Prostate gland (tissue), 2 donors: Measurements from ENCODE around the gene KIFBP. TPM values are rescaled to one million over a fixed set of nuclear protein-coding genes. Genes with fewer than 3 reads are reported as not detected.
"Not testable (repeated sequence)": the region's sequence is repeated elsewhere in the genome, so short reads cannot be mapped to it uniquely, and the experiment has no call there.

Source experiments
- DNase-seq: peaks from one replicate; pipeline ENCODE4 v3.0.0-alpha.2; 2019; ENCODE audit warnings: low spot score
- H3K27ac ChIP-seq, 2 donors: fragments of 200-600 bp; sonication (generic); 2 replicates each; pipeline ENCODE4 v1.5.1; 2017 to 2019
- H3K27me3 ChIP-seq: fragments of 200-600 bp; sonication (generic); replicated peaks from 2 replicates; pipeline ENCODE4 v1.5.1; 2019; ENCODE audit not compliant: insufficient read depth
- H3K36me3 ChIP-seq, 2 donors: fragments of 200-600 bp; sonication (generic); 1 replicate in 1 of 2; 2 replicates in 1 of 2; pipeline versions ENCODE4 v1.5.1 to v1.8.1; 2017 to 2019
- H3K4me1 ChIP-seq: fragments of 200-600 bp; sonication (generic); replicated peaks from 2 replicates; pipeline ENCODE4 v1.5.1; 2019
- H3K4me3 ChIP-seq, 2 donors: fragments of 200-600 bp; sonication (generic); 2 replicates each; pipeline ENCODE4 v1.5.1; 2017 to 2019
- H3K9me3 ChIP-seq: fragments of 200-600 bp; sonication (generic); 2 replicates; pipeline ENCODE4 v1.5.1; 2017
- CTCF ChIP-seq, 4 experiments: fragments of 200-600 bp in 2 of 4; fragments of 450-650 bp in 2 of 4; sonication (generic) in 2 of 4; IDR thresholded peaks; 1 replicate in 3 of 4; 2 replicates in 1 of 4; pipeline ENCODE4 v1.5.1; 2016 to 2019; ENCODE audit warnings: antibody characterized with exemption in 4 of 4, mild to moderate bottlenecking in 2 of 4, moderate library complexity in 2 of 4
- POLR2A ChIP-seq: fragments of 450-650 bp; IDR thresholded peaks from one replicate; pipeline ENCODE4 v1.6.1; 2016; ENCODE audit warnings: antibody characterized with exemption, mild to moderate bottlenecking
- POLR2AphosphoS5 ChIP-seq: sonication (generic); formaldehyde crosslinking; IDR thresholded peaks from one replicate; pipeline ENCODE4 v1.6.1; 2017; ENCODE audit warnings: antibody characterized with exemption
- WGBS: methylation state at CpG from one replicate; pipeline ENCODE4 v1.1.5; 2018; 5-methylcytosine and 5-hydroxymethylcytosine counted together
- intact Hi-C: fragments of 100-400 bp; cut with DNase I; formaldehyde crosslinking; loops from one replicate; pipeline ENCODE4 v1.14.2; 2022
- total RNA-seq, 2 donors: library from RNA; depleted of rRNA; stranded (reverse); fragments of >200 nt; gene quantifications; one replicate each; pipeline ENCODE4 v1.1.0, GENCODE V29; 2016

The KIFBP gene
- total RNA-seq, 2 donors from 2014 or later: 37.3 to 46.7 TPM

DNA sequence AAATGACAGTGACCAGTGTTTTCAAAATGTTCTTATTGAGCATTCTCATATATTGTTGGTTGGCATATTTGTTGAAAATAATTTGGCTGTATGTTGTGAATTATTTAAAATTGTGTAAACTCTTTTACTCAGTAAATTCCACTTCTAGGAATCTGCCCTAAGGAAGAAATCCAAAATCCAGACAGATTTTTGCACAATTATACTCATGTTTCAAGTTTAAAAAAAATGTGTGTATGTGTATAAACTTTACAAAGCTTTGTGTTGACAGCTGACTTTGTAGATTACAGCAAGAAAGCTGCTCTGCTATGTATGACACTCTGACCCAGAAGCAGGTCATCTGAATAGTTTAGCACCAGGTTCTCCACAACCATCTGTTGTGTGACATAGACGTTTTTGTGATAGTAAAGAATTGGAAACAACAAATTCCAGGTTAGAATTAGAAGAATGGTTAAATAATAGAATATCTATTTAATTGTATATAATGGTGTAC lies 21.6 kb downstream of the KIFBP start:
- WGBS: 60% methylated on average over 1 of the region's 1 CpG
- H3K27me3 ChIP-seq: no peaks in the 10 kb centered on the region
- H3K27ac ChIP-seq: no peak overlapping the region
- H3K4me3 ChIP-seq: no peak overlapping the region
- H3K4me1 ChIP-seq: no peaks in the 10 kb centered on the region
- no peak for TF ChIP-seq POLR2AphosphoS5
- DNase-seq: no peak
- intact Hi-C loops: no loop called here
- H3K9me3 ChIP-seq: no peaks in the 10 kb centered on the region
- no peaks in the 10 kb centered on the region for H3K36me3 ChIP-seq

DNA sequence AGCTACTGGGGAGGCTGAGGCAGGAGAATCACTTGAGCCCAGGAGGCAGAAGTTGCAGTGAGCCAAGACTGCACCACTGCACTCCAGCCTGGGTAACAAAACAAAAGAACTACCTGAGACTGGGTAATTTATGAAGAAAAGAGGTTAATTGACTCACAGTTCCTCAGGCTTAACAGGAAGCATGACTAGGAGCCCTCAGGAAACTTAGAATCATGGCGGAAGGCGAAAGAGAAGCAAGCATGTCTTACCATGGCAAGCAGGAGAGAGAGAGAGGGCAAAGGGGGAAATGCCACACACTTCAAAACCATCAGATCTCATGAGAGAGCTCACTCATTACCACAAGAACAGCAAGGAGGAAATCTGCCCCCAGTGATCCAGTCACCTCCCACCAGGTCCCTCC lies 24.2 kb downstream of the KIFBP start:
- H3K4me3 ChIP-seq, H3K27ac ChIP-seq, intact Hi-C loops, H3K4me1 ChIP-seq, H3K27me3 ChIP-seq, DNase-seq, H3K9me3 ChIP-seq, H3K36me3 ChIP-seq: not testable (repeated sequence)
- WGBS: 80% methylated on average over 2 of the region's 2 CpGs

GRCh38 chr10:69014171-69014570 lies 25.6 kb downstream of the KIFBP start:
- intact Hi-C loops: no loop called here
- no peaks in the 10 kb centered on the region for H3K36me3 ChIP-seq
- no peak for DNase-seq

GRCh38 chr10:69018613-69019012 lies 30.0 kb downstream of the KIFBP start:
- no peaks in the 10 kb centered on the region for H3K36me3 ChIP-seq
- WGBS: 96% methylated on average over 3 of the region's 3 CpGs

More at GRCh38 chr10:69014171-69014570, 25.6 kb downstream of the KIFBP start:
- H3K9me3 ChIP-seq: no peaks in the 10 kb centered on the region
- H3K27me3 ChIP-seq: no peaks in the 10 kb centered on the region
- no peaks in the 10 kb centered on the region for H3K4me1 ChIP-seq
- 87% methylated on average over 1 of the region's 1 CpG for WGBS
- no peak overlapping the region for H3K4me3 ChIP-seq
- no peak overlapping the region for H3K27ac ChIP-seq
- no peak for TF ChIP-seq POLR2A
- TF ChIP-seq CTCF (IDR thresholded peaks at IDR 0.05): no peak
- TF ChIP-seq POLR2AphosphoS5: no peak

GRCh38 chr10:69022611-69023010 lies 34.0 kb downstream of the KIFBP start:
- Histone ChIP-seq H3K9me3 (no peaks in the 10 kb centered on the region), H3K27me3 (no peaks in the 10 kb centered on the region), H3K27ac (no peak overlapping the region), H3K4me3 (no peak overlapping the region), H3K4me1 (no peaks in the 10 kb centered on the region), H3K36me3 (no peaks in the 10 kb centered on the region)
- TF ChIP-seq CTCF (IDR thresholded peaks at IDR 0.05) (no peak), POLR2A (no peak), POLR2AphosphoS5 (no peak)
- DNase-seq: no peak
- WGBS: 95% methylated on average over 19 of the region's 19 CpGs
- intact Hi-C loops: no loop called here

More at GRCh38 chr10:69018613-69019012, 30.0 kb downstream of the KIFBP start:
- Histone ChIP-seq H3K4me3 (no peak overlapping the region), H3K27me3 (no peaks in the 10 kb centered on the region), H3K27ac (no peak overlapping the region), H3K4me1 (no peaks in the 10 kb centered on the region), H3K9me3 (no peaks in the 10 kb centered on the region)
- TF ChIP-seq CTCF (IDR thresholded peaks at IDR 0.05): no peak
- no peak for TF ChIP-seq POLR2A
- no peak for TF ChIP-seq POLR2AphosphoS5
- no peak for DNase-seq
- intact Hi-C loops: no loop called here

DNA sequence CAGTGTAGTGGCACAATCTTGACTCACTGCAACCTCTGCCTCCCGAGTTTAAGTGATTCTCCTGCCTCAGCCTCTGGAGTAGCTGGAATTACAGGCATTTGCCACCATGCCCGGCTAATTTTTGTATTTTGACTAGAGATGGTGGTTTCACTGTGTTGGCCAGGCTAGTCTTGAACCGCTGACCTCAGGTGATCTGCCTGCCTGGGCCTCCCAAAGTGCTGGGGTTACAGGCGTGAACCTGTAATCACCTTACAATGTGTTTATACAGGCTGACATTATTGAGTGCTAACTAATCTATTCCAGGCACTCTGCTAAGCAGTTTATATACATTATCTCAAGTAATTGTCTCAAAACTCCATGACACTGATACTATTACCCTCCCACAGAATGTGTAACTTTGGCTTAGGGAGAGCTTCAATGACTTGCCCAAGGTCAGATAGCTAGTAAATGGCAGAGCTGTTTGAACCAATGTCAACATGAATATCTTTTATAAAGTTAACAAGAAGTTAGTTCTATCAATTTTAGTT lies 36.8 kb downstream of the KIFBP start:
- intact Hi-C loops: no loop called here
- no peaks in the 10 kb centered on the region for H3K36me3 ChIP-seq
- TF ChIP-seq CTCF (IDR thresholded peaks at IDR 0.05) (no peak), POLR2A (no peak), POLR2AphosphoS5 (no peak)
- H3K9me3 ChIP-seq: no peaks in the 10 kb centered on the region
- DNase-seq: no peak
- WGBS: 70% methylated on average over 4 of the region's 4 CpGs
- no peaks in the 10 kb centered on the region for H3K27me3 ChIP-seq
- no peak overlapping the region for H3K4me3 ChIP-seq
- H3K4me1 ChIP-seq: no peaks in the 10 kb centered on the region
- H3K27ac ChIP-seq: no peak overlapping the region
